HG03571 (cell line): Measurements from ENCODE around the gene DUXA.
"Not testable (repeated sequence)": the region's sequence is repeated elsewhere in the genome, so short reads cannot be mapped to it uniquely, and the experiment has no call there.

ENCODE experiments used
- ATAC-seq: cut with Tn5 transposase; IDR thresholded peaks from one replicate; pipeline ENCODE4 v1.9.1; 2021; ENCODE audit not compliant: unreplicated experiment

Gene DUXA

DNA sequence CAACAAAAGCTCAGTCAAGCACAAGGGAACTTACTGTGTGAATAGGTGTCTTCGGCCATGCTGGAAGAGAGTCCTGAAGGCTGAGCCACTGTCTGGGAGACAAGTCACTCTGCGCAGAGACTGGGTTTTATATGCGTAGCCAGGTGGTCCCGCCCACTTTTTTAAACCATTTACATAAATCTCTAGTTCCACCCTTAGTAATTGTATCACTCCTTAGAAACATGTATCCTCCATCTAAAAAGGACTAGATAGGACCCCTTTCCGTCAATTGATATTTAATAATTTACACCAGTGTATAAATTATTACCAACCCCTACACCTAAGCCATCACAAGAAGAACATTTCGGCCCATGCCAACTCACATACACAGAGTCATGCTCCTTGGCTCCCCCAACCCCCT, at the start of gene DUXA:
DUXA (minus strand) TSS at position 101 of the 400 bp plus-strand sequence; CDS start at position 59, 42 bp downstream.
- ATAC-seq: no peak

DNA sequence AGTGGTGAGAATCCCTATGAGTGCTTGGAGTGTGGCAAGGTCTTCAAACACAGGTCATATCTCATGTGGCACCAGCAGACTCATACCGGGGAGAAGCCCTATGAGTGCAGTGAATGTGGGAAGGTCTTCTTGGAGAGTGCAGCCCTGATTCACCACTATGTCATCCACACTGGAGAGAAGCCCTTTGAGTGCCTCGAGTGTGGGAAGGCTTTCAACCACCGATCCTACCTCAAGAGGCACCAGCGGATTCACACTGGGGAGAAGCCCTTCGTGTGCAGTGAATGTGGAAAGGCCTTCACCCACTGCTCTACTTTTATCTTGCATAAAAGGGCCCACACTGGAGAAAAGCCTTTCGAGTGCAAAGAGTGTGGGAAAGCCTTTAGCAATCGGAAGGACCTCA, 44.8 kb upstream of the DUXA start:
- no peak for ATAC-seq

DNA sequence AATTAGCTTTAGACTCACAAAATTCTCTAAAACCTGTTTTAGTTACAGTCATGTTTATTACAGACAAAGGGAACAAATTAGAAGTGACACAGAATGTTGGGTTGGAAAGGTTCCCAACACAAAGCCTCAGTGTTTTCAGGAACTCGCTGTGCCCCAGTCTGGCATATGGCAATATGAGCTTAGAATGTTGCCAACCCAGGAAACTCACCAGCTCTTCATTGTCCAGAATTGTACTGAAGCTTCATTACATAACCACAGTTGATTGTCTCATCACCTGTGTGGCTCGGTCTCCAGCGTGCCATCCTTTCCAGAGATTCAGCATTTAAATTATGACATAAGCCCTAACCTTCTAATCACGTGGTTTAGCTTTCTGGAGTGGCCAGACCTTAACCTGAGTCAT, 43.1 kb upstream of the DUXA start:
- no peak for ATAC-seq

DNA sequence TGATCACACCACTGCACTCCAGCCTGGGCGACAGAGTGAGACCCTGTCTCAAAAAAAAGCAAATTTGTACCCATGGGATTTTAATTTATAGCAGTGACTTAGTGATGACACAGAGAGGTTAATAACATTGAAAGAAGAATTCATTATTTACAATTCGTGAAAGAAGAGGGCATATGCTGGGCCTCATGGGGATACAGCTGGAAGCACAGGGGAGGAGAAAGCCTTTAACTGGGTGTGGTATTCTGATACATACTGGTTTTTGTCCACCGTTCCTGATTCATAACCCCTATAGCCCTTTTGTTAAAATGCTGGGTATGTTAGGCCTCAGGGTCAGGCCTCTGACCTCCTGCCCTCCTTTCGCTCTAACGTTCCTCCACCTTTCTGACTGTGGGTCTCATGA, 34.9 kb upstream of the DUXA start:
- ATAC-seq: no peak

DNA sequence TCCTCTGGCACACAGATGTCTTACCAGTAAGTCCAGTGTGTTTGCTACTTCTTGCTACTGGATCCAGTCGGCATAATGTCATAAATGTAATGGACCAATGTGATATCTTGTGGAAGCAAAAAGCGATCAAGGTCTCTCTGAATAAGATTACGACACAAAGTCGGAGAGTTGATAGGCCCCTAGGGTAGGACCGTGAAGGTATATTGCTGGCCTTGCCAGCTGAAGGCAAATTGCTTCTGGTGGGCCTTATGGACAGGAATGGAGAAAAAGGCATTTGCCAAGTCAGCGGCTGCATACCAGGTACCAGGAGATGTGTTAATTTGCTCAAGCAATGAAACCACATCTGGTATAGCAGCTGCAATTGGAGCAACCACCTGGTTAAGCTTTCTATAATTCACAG, 30.6 kb upstream of the DUXA start:
- ATAC-seq: not testable (repeated sequence)

DNA sequence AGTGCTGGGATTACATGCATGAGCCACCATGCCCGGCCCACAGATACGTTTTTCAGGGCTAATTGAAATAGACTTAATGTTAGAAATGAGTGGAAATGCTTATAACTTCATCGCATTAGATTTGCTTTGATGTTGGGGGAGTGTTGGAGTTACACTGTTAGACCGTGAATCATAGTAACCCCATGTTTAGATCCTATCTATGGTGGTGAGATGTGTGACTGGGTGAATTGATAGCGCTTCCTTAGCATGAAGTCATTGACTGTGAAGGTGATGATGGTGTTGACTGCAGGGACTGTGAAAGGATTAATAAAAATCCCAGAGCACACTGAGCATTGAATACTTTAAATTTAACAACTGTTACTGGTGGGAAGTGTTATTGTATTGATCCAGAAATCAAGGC, 25.7 kb upstream of the DUXA start:
- no peak for ATAC-seq

DNA sequence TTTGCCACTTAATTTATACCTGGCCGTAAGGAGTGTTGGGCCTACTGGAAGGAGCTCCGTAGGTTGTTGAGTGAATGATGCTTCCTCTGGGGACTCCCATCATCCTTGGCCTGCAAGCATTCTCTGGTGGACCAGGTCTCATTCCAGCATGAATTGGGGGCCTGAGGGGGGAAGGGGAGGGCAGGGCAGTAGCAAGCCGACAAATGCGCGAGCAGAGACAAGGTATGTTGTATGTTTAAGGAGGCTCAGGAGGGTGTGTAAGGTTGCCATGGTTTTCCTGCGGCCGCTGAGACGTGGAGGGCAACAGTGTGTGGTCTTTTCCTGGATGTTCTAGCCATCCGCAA, 24.8 kb upstream of the DUXA start:
- no peak for ATAC-seq

DNA sequence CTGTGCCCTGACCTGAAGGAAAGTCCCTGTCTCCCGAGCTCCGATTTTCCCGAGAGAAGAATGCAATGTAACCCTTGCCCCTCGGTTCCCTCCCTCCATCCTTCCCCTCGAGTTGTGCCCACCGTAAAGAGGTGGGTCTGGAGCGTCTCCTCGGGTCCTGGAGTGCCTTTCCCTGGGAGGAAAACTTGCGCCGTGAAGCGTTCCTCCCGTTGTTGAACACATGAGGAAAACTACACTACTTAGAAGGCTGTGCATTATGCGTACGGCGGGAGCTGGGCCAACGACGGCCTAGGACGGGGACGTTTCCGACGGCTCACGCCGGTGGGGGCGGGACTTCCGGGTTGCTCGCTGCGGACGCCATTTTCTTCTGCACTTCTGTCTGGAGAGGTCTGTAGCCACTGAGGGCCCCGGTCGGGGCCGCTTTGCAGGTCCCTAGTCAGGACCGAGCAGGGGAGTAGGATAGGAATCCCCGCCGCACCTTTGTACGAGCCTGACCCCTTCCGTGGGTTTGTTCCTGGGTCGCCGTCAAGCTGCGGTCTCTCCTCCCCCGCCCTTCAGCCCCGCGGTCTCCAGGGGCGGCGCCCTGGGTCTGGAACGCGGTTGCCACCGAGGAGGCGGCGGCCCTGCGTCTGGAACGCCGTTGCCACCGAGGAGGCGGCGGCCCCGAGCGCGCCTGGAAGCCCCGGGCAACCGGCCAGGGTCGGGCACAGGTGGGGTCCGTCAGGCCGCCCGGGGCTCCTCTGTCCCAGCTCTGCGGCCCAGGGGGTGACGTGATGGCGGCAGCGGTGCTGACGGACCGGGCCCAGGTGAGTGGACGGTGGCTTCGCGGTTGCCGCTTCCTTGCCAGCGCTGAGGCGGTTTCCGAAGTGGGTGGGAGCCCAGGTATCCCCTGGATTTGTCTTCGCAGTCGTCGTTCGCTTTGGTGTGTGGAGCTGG, 24.1 kb upstream of the DUXA start, which contains the start of gene ZNF264:
ZNF264 (plus strand) TSS at position 360 of the 936 bp plus-strand sequence; CDS start at position 774, 414 bp downstream.
- peak; percentile 98 for ATAC-seq

DNA sequence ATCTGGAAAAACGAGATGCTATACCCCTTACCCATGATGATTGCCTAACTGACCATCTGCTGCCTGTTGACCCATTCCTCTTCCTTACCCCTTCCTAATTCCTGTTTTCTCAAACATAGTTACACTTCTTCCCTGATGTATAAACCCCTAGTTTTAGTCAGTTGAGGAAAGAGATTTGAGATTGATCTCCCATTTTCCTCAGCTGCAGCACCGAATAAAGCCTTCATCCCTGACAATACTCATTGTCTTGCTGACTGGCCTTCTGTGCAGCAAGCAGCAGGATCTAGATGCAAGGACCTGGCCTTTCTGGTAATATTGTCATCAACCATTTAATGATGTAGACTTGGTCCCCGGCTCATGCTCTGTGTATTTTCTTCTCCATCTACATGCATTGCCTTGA, 23.0 kb upstream of the DUXA start:
- ATAC-seq: no peak

DNA sequence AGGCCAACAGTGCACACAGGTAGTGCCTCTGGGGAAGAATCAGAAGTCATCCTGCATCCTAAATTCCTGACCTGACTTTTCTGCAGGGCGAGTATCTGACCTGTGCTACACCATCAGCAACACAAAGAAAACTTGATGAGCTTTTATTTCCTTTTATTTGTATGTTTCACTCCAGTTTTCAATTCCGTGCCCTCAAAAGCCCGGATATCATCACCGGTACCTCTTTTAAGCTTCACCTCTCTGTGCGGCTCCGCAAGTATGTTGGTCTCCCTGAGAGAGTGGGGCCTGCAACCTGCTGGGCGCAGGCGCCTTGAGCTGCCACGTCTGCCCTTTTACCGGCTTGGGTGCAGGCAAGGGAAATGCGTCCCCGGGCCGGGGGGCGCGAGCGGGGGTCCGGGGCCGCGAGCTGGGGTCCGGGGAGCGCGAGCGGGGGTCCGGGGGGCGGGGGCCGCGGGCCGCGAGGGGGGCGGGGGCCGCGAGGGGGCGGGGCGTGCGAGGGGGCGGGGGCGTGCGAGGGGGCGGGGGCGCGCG, 4.3 kb upstream of the DUXA start:
- no peak for ATAC-seq

DNA sequence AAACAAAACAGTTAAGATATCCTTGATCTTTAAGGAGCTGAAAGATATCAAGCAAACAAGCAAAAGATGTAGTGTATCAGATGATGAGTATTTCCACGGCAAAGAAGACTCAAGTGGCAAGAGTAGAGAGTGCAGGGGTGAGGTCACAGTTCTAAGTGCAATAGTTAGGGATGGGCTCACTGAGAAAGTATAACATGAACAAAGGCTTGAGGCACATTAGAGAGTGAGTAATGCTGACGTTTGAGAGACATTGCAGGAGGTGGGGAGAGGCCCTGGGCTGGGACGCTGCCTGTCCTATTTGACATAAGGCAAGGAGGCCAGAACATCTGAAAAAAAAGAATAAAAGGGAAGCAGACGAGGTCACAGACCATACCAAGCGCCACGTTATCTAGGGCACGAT, 1.4 kb downstream of the DUXA start:
- no peak for ATAC-seq

DNA sequence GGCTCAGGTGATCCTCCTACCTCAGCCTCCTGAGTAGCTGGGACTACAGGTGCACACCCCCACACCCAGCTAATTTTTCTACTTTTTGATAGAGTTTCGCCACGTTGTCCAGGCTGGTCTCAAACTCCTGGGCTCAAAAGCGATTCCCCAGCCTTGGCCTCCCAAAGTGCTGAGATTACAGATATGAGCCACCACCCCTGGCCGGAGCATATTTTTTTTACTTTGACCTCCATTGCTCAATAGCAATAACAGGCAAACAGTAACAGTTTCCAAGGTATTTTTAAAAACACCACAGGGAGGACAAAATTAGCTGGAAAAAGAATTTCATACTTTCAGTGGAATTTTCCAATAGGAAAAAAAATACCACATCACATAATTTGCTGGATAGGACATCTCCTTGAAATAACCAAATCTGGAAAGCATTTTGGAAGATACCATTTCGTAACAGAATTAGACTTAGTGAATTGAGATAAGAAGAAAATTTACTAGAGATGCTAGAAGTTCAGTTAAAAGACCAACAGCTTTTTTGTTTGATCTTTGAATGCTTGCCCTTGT, 5.2 kb downstream of the DUXA start:
- ATAC-seq: no peak

DNA sequence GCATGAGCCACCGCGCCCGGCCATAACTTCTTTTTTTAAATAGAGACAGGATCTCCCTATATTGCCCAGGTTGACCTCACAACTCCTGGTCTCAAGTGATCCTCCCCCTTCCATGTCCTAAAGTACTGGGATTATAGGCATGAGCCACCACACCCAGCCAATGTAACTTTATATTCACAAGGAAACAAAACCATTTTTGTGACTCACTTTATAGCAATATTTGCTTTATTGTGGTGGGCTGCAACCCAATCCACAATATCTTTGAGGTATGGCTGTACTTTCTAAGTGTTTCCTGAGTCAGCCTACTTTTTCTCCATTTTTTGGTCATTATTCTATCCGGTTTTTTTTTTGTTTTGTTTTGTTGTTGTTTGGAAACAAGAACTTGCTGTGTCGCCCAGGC, 14.4 kb downstream of the DUXA start:
- ATAC-seq: no peak

DNA sequence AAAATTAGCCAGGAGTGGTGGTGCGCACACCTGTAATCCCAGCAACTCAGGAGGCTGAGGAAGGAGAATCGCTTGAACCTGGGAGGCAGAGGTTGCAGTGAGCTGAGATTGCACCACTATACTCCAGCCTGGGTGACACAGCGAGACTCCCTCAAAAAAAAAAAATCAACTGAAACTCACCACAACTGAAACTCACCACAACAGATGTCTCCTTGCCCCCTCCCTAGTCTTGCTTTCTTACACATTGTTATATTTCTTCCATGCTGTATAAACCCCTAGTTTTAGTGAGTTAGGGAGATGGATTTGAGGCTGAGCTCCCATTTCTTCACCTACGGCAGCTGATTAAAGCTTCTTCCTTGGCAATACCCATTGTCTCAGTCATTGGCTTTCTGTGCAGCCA, 25.6 kb downstream of the DUXA start:
- ATAC-seq: no peak

DNA sequence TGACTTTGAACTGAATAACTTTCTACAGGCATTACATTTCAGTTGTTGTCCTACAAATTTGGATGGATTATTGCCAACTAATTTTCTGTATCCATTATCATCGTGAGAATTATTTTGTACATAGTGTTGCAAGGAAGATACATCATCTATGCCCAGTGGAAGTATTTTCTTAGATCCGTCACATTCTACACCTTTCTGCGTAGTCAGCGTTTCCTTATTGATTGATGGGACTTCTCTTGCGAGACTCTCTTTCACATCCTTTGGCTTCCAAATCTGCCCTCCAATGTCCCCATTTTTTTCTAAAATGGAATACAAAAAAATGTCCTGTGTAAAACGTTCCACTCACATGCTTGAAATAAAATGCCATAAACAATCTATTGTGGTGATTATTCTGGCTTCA, 31.5 kb downstream of the DUXA start:
- ATAC-seq: no peak

DNA sequence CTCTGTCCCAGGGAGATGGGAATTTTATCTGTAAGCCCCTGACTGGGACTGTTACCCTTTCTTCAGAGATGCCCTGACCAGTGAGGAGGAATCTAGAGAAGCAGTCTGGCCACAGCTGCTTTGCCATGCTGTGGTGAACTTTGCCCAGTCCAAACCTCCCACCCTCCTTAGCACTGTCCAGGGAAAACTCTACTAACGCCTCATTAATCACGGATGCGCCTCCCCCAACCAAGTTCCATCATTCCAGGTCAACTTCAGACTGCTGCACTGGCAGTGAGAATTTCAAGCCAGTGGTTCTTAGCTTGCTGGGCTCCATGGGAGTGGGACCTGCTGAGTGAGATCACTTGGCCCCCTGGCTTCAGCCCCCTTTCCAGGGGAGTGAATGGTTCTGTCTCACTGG, 39.9 kb downstream of the DUXA start:
- not testable (repeated sequence) for ATAC-seq

DNA sequence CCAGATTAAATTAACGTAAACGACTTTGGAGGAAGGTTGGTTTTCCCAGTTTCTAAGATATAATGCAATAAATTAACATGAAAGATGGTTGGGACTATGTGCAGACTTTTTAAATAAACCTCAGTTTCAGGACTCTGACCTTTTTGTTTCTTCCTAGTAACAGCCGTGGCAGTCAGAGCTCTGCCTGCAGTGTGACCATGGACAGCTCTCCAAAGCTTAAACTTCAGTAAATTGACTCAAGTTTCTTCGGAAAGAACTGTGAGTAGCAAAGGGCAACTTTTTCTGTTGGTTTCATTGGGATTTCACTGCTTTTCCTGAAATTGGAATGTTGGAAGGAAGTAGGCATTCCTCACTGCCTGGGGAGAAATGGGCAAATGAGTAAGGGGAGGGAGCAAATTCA, 43.4 kb downstream of the DUXA start:
- no peak for ATAC-seq

DNA sequence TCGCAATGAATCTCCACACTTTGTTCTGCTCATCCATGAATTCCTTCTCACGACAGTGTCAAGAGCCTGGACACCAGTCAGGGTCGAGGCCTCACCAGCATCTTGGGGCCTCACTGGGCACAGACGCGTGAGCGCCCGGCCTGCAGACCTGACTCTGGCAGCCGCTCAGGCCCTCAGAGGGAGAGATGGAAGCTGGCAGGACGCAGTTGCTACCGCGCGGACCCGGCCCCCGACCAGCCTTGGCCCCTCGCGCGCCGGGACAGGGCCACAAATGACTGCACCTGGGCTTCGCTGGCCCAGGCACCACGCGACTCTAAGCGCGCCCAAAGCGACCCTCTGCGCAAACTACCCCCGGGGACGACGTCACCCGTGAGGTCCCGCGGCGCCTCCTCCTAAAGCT, 48.4 kb downstream of the DUXA start:
- ATAC-seq: no peak

DNA sequence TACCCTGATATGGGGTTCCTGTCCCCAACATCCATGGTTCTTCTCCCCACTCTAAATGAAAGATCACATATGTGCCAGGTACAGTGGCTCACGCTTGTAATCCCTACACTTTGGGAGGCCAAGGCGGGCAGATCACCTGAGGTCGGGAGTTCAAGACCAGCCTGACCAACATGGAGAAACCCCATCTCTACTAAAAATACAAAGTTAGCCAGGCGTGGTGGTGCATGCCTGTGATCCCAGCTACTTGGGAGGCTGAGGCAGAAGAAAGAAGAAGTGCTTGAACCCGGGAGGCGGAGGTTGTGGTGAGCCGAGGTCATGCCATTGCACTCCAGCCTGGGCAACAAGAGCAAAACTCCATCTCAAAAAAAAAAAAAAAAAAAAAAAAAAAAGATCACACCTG, 53.8 kb downstream of the DUXA start:
- not testable (repeated sequence) for ATAC-seq

DNA sequence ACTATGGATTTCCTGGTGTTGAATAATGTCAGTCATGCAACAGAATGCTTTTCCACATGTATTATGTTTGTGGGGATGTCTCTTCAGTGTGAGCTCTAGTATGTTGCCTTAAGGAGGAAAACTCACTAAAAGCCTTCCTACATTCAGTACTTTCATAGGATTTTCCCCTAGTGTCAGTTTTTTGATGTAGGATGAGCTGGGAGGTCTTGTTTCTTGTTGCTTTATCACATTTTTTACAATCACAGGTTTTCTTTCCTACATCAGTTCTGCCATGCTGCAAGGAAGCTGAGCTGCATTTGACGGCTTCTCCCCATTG, 56.0 kb downstream of the DUXA start:
- ATAC-seq: no peak

DNA sequence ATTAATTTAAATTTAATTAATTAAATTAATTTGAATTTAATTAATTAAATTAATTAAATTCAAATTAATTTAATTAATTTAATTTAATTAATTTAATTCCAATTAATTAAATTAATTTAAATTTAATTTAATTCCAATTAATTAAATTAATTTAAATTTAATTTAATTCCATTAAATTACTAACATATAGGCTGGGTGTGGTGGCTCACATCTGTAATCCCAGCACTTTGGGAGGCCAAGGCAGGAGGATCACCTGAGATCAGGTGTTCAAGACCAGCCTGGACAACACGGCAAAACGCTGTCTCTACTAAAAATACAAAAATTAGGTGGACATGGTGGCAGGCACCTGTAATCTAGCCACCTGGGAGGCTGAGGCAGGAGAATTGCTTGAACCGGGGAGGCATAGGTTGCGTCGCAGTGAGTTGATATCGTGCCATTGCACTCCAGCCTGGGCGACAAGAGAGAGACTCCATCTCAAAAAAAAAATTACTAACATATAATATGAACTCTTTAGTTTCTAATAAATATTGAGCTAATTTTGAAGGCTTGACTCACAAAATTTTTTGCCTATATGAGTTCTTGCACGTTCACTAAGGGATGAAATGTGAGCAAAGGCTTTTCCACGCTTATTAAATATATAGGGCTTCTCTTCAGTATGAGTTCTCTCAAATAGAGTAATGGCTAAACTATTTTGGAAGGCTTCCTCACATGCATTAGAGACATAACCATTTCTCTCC, 56.5 kb downstream of the DUXA start:
- ATAC-seq: no peak

DNA sequence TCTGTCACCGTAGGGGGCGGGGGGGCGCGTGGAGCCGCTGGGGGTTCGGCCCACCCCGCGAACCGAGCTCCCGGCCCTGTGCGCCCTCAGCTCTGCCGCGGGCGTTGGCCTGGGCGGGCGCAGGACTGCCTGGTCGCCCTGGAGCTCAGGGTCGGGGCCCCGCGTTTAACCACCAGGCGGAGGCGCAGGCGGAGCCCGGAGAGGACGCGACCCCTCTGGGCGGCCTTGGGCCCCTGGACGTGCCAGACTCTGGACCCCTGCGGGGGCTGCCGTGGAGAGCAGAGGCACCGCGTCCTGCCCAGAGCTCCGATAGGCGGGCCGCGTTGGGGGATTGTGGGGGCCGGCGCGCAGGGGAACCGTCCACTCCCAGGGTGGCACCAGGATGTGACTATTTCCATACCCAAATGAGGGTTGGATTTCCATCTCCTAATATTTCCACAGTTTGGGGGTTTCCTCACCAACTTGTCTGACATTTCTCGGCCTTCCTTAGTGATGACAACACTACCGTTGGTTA, 60.5 kb downstream of the DUXA start:
- no peak for ATAC-seq
